Thyroid gland (tissue), 4 donors: ENCODE results near the gene PLCD1.

Experiments
- POLR2A ChIP-seq, 2 donors: fragments of 450-650 bp; IDR thresholded peaks; one replicate each; pipeline ENCODE4 v1.6.1; 2017; ENCODE audit warnings: antibody characterized with exemption in 2 of 2, mild to moderate bottlenecking in 2 of 2, moderate library complexity in 1 of 2
- TF ChIP-seq, protein P1 (sequence below), 6 experiments: fragments of 200-600 bp in 3 of 6; fragments of 450-650 bp in 3 of 6; sonication (generic) in 3 of 6; IDR thresholded peaks; one replicate each; pipeline ENCODE4 v1.5.1; 2016 to 2019; ENCODE audit warnings: antibody characterized with exemption in 6 of 6, mild to moderate bottlenecking in 2 of 6, inconsistent platforms in 1 of 6, moderate library complexity in 1 of 6

DNA sequence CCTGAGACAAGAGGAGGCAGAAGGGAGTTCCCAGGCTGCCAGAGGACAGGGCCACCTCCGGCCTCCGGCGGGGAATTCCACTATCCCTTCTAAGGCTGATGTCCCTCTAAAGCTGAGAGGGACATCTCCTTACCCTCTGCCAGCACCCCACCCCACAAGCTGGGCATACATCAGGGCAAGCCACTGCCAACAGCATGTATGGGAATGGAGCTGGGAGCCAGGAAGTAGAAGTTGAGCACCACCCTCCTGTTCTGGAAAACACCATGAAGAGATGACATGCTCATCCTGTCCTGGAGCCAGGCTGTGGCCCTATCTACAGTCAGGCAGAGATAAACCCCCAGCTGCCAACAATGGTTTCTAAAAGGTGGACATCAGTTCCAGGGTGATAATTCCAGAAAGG lies 7.1 kb downstream of the PLCD1 start:
- TF ChIP-seq POLR2A (IDR thresholded peaks at IDR 0.05) = no peak
- TF ChIP-seq, protein P1, sequence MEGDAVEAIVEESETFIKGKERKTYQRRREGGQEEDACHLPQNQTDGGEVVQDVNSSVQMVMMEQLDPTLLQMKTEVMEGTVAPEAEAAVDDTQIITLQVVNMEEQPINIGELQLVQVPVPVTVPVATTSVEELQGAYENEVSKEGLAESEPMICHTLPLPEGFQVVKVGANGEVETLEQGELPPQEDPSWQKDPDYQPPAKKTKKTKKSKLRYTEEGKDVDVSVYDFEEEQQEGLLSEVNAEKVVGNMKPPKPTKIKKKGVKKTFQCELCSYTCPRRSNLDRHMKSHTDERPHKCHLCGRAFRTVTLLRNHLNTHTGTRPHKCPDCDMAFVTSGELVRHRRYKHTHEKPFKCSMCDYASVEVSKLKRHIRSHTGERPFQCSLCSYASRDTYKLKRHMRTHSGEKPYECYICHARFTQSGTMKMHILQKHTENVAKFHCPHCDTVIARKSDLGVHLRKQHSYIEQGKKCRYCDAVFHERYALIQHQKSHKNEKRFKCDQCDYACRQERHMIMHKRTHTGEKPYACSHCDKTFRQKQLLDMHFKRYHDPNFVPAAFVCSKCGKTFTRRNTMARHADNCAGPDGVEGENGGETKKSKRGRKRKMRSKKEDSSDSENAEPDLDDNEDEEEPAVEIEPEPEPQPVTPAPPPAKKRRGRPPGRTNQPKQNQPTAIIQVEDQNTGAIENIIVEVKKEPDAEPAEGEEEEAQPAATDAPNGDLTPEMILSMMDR (IDR thresholded peaks at IDR 0.05) = no peak
